Natural killer cell treated with Interleukin-12 subunit alpha and Interleukin-12 subunit beta and Interleukin-15 and Interleukin-18, amount 100 ng/mL, for 72 hours (primary cell): Measurements from ENCODE around the gene USP24. TPM values are rescaled to one million over a fixed set of nuclear protein-coding genes. Genes with fewer than 3 reads are reported as not detected.

Experiments used
- ATAC-seq, 2 donors: fragments of 150-1000 bp; cut with Tn5 transposase in 1 of 2; sonication (Bioruptor Pico), chemical (Tn5 transposase) in 1 of 2; 2 replicates each; pipeline ENCODE4 v1.10.0; 2021
- DNase-seq: peaks from one replicate; pipeline ENCODE4 v3.0.0; 2022; ENCODE audit warnings: low spot score
- H3K27ac Mint-ChIP-seq, 2 donors: 1 replicate in 1 of 2; 2 replicates in 1 of 2; pipeline ENCODE4 v1.8.0; 2022; ENCODE audit warnings: mixed read lengths in 2 of 2, mild to moderate bottlenecking in 1 of 2, moderate library complexity in 1 of 2
- H3K27me3 Mint-ChIP-seq, 2 donors: 1 replicate in 1 of 2; 2 replicates in 1 of 2; pipeline ENCODE4 v1.8.0; 2022; ENCODE audit warnings: mixed read lengths in 2 of 2
- H3K36me3 Mint-ChIP-seq: one replicate; pipeline ENCODE4 v1.8.0; 2022; ENCODE audit warnings: mixed read lengths
- H3K4me1 Mint-ChIP-seq, 2 donors: 1 replicate in 1 of 2; 2 replicates in 1 of 2; pipeline ENCODE4 v1.8.0; 2022; ENCODE audit warnings: low read depth in 2 of 2, mixed read lengths in 2 of 2, mild to moderate bottlenecking in 1 of 2
- H3K4me3 Mint-ChIP-seq: one replicate; pipeline ENCODE4 v1.8.0; 2022; ENCODE audit warnings: mixed read lengths
- H3K9me3 Mint-ChIP-seq: 2 replicates; pipeline ENCODE4 v1.8.0; 2022; ENCODE audit warnings: mixed read lengths
- total RNA-seq, 2 donors: library from RNA; stranded (reverse); gene quantifications; one replicate each; pipeline ENCODE4 v1.2.3, GENCODE V29; 2022

The USP24 gene
- total RNA-seq, 2 donors from 2014 or later, result 66.8 to 83.1 TPM

DNA sequence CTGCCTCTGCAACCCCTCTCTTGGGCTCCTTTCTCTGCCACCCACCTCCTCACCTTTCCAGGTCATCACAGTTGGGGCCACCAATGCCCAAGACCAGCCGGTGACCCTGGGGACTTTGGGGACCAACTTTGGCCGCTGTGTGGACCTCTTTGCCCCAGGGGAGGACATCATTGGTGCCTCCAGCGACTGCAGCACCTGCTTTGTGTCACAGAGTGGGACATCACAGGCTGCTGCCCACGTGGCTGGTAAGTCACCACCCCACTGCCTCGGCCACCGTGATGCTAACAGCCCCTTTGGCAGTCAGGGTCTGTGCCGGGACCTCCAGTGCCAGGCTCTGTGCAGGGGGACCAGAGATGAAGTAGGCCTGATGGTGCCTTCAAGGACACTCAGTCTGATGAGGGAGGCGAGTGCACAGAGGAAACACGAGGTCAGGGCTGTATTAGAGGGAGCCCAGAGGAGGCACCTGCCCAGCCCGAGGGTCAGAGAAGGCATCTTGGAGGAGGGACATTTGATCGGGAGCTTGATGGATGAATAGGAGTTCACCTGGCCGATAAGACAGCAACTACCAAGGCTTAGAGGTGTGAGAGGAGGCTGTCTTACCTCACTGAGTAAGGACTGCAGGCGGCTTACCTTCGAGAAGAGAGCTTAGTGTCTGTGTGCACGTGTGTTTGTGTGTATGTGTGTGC, 157.8 kb downstream of the USP24 start:
- ATAC-seq, result no peak

GRCh38 chr1:55056632-55056992, 158.6 kb downstream of the USP24 start:
- H3K4me1 Mint-ChIP-seq, result peaks cover 8% of the 10 kb centered on the region in 2 donors

More for the DNA sequence above, 157.8 kb downstream of the USP24 start:
- Mint-ChIP-seq H3K36me3 (no peaks in the 10 kb centered on the region), H3K27ac (no peak overlapping the region), H3K27me3 (no peaks in the 10 kb centered on the region), H3K4me1 (peaks cover 8% of the 10 kb centered on the region in 2 donors), H3K9me3 (no peaks in the 10 kb centered on the region), H3K4me3 (no peak overlapping the region)
- DNase-seq, result no peak

DNA sequence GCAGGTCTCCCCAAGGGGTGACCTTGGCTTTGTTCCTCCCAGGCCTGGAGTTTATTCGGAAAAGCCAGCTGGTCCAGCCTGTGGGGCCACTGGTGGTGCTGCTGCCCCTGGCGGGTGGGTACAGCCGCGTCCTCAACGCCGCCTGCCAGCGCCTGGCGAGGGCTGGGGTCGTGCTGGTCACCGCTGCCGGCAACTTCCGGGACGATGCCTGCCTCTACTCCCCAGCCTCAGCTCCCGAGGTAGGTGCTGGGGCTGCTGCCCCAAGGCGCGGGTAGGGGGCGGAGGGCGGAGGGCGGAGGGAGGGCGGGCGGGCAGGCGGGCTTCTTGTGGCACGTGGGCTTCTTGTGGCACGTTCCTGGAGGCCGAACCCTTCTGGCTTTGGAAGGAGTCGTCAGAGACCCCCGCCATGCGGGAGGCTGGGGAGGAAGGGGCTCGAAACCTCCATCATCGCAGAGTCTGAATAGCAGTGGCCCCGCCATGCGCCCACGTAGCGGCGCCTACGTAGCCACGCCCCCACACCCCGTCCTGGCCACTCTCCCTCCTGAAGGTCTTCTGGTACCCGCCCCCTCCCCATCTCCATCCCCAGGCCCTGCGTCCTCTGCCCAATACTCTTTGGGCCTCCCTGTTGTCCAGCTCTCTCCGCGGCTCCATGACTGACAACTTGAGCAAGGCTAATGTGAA, 159.1 kb downstream of the USP24 start:
- H3K4me1 Mint-ChIP-seq, result peaks cover 8% of the 10 kb centered on the region in 2 donors
- H3K4me3 Mint-ChIP-seq, result no peak overlapping the region
- DNase-seq, result no peak
- no peaks in the 10 kb centered on the region for H3K9me3 Mint-ChIP-seq
- H3K27ac Mint-ChIP-seq, result no peak overlapping the region
- ATAC-seq, result no peak
- H3K36me3 Mint-ChIP-seq, result no peaks in the 10 kb centered on the region
- no peaks in the 10 kb centered on the region for H3K27me3 Mint-ChIP-seq

More at GRCh38 chr1:55056632-55056992, 158.6 kb downstream of the USP24 start:
- Mint-ChIP-seq H3K9me3 (no peaks in the 10 kb centered on the region), H3K4me3 (no peak overlapping the region), H3K36me3 (no peaks in the 10 kb centered on the region), H3K27ac (no peak overlapping the region), H3K27me3 (no peaks in the 10 kb centered on the region)
- ATAC-seq (no peak), DNase-seq (no peak)

DNA sequence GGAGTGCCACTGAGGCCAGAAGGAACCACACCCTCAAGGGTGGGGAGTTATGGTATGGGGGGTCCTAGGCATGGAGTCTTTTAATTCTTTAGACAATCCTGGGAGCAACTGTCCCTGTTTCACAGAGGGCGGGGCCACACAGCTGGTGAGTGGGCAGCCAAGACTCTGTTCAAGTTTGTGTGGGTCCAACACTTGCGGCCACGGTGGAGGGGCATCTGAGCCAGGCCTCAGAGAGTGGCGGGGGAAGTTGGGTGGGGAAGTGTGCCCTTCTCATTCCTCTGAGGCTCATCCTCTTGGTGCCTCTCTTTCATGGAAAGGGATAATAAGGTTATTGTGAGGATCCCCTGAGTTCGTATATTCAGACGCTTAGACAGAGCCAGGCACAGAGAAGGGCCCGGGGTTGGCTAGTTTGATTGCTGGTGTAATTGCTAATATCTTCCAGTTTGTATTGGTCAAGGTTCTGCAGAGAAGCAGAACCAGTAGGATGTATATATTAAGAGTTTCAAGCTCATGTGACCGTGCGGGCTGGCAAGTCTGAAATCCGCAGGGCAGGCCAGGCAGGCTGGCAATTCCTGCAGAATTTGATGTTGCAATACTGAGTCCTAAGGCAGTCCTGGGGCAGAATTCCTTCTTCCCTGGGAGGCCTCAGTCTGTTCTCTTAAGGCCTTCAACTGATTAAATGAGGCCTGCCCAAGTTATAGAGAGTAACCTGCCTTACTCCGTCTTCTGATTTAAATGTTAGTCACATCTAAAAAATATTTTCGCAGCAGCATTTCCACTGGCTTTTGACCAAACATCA, 159.9 kb downstream of the USP24 start:
- no peaks in the 10 kb centered on the region for H3K36me3 Mint-ChIP-seq
- H3K9me3 Mint-ChIP-seq, result no peaks in the 10 kb centered on the region
- H3K27ac Mint-ChIP-seq, result no peak overlapping the region
- peaks cover 2 to 4% of the 10 kb centered on the region in 2 donors for H3K4me1 Mint-ChIP-seq
- no peak overlapping the region for H3K4me3 Mint-ChIP-seq
- no peak for DNase-seq
- no peaks in the 10 kb centered on the region for H3K27me3 Mint-ChIP-seq
- no peak for ATAC-seq

DNA sequence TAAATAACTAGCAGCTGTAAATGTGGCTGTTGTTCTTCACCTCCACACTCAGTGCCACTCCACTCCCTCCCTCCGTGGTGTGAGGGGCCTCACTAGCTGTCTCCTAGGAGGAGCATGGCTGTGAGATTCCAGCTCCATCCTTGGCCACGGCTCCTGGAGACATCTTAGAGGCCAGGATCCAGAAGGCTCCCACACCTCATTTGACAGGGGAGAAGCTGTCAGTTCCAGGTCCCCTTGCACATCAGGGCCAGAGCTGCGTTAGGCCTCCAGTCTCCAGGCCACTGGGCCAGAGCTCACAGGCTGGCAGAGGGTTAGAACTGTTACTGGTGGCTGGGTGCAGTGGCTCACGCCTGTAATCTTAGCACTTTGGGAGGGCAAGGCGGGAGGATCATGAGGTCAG, 160.8 kb downstream of the USP24 start:
- no peaks in the 10 kb centered on the region for H3K36me3 Mint-ChIP-seq

DNA sequence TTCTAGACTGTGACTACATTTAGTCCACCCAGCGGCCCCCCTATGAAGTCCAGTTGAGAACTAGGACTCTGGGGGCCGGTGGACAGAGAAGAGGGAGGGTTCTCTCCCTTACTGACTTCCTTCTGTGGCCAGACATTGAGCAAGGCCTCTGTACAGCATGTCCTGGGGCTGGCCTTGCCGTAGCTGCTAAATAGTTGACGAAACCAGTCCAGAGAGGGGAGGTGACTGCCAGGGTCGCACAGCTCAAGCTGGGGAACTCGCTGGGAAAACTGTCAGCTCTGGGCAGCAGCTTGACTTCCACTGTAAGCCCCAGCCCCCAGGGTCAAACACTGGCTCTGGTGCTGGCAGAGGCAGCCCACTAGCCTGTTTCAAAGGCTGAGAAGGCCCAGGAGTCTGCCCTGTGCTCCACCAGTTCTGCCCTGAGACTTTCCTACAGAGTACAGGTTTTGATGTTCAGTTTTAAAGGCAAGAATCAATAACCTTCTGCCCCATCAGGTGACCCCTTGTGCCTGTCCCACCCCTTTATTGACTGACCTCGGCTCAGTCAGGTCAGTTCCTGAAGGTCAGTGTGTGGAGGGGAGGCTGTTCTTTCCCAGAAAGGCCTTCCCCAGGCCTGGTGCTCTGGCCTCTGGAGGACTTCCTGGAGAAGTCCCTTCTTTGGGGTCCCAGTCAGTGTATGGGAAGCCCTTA, 161.8 kb downstream of the USP24 start:
- Mint-ChIP-seq H3K27me3 (no peaks in the 10 kb centered on the region), H3K9me3 (no peaks in the 10 kb centered on the region), H3K4me1 (no peaks in the 10 kb centered on the region), H3K36me3 (no peaks in the 10 kb centered on the region), H3K4me3 (no peak overlapping the region), H3K27ac (no peak overlapping the region)
- ATAC-seq (no peak), DNase-seq (no peak)

More for the DNA sequence above, 160.8 kb downstream of the USP24 start:
- ATAC-seq, result no peak
- H3K4me3 Mint-ChIP-seq, result no peak overlapping the region
- no peaks in the 10 kb centered on the region for H3K9me3 Mint-ChIP-seq
- no peaks in the 10 kb centered on the region for H3K4me1 Mint-ChIP-seq
- H3K27me3 Mint-ChIP-seq, result no peaks in the 10 kb centered on the region
- no peak for DNase-seq
- H3K27ac Mint-ChIP-seq, result no peak overlapping the region

DNA sequence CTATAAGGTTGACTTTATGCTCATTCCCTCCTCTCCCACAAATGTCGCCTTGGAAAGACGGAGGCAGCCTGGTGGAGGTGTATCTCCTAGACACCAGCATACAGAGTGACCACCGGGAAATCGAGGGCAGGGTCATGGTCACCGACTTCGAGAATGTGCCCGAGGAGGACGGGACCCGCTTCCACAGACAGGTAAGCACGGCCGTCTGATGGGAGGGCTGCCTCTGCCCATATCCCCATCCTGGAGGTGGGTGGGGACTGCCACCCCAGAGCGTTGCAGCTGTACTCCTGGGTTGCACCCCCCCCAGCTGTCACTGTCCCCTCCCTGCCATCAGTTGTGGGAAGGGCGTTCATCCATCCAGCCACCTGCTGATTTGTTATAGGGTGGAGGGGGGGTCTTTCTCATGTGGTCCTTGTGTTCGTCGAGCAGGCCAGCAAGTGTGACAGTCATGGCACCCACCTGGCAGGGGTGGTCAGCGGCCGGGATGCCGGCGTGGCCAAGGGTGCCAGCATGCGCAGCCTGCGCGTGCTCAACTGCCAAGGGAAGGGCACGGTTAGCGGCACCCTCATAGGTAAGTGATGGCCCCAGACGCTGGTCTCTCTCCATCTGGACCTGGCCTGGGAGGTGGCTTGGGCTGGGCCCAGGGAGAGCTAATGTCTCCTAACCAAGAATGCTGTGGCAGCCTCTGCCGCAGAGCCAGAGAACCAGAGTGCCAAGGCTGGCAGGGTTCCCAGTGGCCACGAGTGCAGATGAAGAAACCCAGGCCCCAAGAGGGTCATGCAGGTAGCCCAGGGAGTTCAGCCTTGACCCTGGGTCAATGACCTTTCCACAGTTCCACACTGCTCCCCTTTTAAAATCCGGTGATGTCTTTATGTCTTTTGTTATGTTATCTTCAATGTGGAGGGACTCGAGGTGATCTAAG, 162.7 kb downstream of the USP24 start:
- H3K27ac Mint-ChIP-seq, result no peak overlapping the region
- DNase-seq (no peak), ATAC-seq (no peak)
- H3K36me3 Mint-ChIP-seq, result no peaks in the 10 kb centered on the region
- H3K4me1 Mint-ChIP-seq, result no peaks in the 10 kb centered on the region
- H3K9me3 Mint-ChIP-seq, result no peaks in the 10 kb centered on the region
- H3K4me3 Mint-ChIP-seq, result no peak overlapping the region
- H3K27me3 Mint-ChIP-seq, result no peaks in the 10 kb centered on the region

- ATAC-seq (no peak), DNase-seq (no peak)
- no peaks in the 10 kb centered on the region for H3K9me3 Mint-ChIP-seq
- no peaks in the 10 kb centered on the region for H3K27me3 Mint-ChIP-seq
- no peak overlapping the region for H3K27ac Mint-ChIP-seq
- H3K36me3 Mint-ChIP-seq, result no peaks in the 10 kb centered on the region
- no peak overlapping the region for H3K4me3 Mint-ChIP-seq
- no peaks in the 10 kb centered on the region for H3K4me1 Mint-ChIP-seq
Observed at GRCh38 chr1:55051621-55052020, 163.5 kb downstream of the USP24 start.

DNA sequence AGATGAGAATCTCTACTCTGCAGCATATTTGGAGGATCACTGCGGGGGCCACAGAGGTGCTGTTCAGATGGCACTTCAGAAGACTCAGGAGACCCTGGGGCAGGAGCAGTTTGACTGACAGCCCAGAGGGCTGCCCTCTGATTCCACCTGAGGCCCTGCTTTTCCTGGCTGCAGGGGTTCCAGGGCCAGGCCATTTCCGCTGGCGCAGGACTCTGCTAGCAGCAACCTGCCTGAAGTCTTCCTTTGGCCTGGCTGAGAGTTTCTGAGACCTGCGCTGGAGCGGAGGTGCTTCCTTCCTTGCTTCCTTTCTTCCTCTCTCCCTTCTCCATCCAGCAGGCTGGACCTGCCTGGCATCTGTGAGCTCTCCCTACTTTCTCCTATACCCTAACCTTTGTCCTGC, 164.0 kb downstream of the USP24 start:
- no peak for ATAC-seq
- H3K4me3 Mint-ChIP-seq, result no peak overlapping the region

GRCh38 chr1:55050283-55050682, 164.9 kb downstream of the USP24 start:
- no peaks in the 10 kb centered on the region for H3K4me1 Mint-ChIP-seq
- no peaks in the 10 kb centered on the region for H3K27me3 Mint-ChIP-seq
- H3K27ac Mint-ChIP-seq, result no peak overlapping the region
- no peak overlapping the region for H3K4me3 Mint-ChIP-seq
- no peaks in the 10 kb centered on the region for H3K36me3 Mint-ChIP-seq
- no peak for ATAC-seq
- H3K9me3 Mint-ChIP-seq, result no peaks in the 10 kb centered on the region
- DNase-seq, result no peak

More for the DNA sequence above, 164.0 kb downstream of the USP24 start:
- Mint-ChIP-seq H3K36me3 (no peaks in the 10 kb centered on the region), H3K27me3 (no peaks in the 10 kb centered on the region), H3K4me1 (no peaks in the 10 kb centered on the region), H3K27ac (no peak overlapping the region), H3K9me3 (no peaks in the 10 kb centered on the region)
- DNase-seq, result no peak

GRCh38 chr1:55049914-55050278, 165.3 kb downstream of the USP24 start:
- Mint-ChIP-seq H3K4me1 (no peaks in the 10 kb centered on the region), H3K27ac (no peak overlapping the region), H3K4me3 (no peak overlapping the region), H3K27me3 (no peaks in the 10 kb centered on the region), H3K36me3 (no peaks in the 10 kb centered on the region), H3K9me3 (no peaks in the 10 kb centered on the region)
- ATAC-seq (no peak), DNase-seq (no peak)

GRCh38 chr1:55049271-55049913, 165.8 kb downstream of the USP24 start:
- no peaks in the 10 kb centered on the region for H3K36me3 Mint-ChIP-seq

More at GRCh38 chr1:55049271-55049913, 165.8 kb downstream of the USP24 start:
- Mint-ChIP-seq H3K4me1 (no peaks in the 10 kb centered on the region), H3K27ac (no peak overlapping the region), H3K4me3 (no peak overlapping the region), H3K9me3 (no peaks in the 10 kb centered on the region), H3K27me3 (no peaks in the 10 kb centered on the region)
- no peak for DNase-seq
- no peak for ATAC-seq
